WTC11 (cell line): ENCODE results near the gene ALDOA. TPM values are rescaled to one million over a fixed set of nuclear protein-coding genes. Genes with fewer than 3 reads are reported as not detected.
"Not testable (repeated sequence)": the region's sequence is repeated elsewhere in the genome, so short reads cannot be mapped to it uniquely, and the experiment has no call there.

Source experiments
- ATAC-seq: fragments of 200-7000 bp; cut with Tn5 transposase; 2 replicates; pipeline ENCODE4 v1.10.0; 2021; ENCODE audit warnings: mild to moderate bottlenecking, moderate library complexity
- CTCF ChIA-PET: fragments of 300-600 bp; sonication (Branson Sonifier 250); formaldehyde crosslinking; loops from one replicate; lab custom pipeline; 2021; ENCODE audit warnings: antibody characterized with exemption; lab: Charles Lee
- POLR2A ChIA-PET: fragments of 350-600 bp; sonication (Branson Sonifier 250); formaldehyde crosslinking; loops from one replicate; lab custom pipeline; 2021; ENCODE audit warnings: antibody characterized with exemption; lab: Charles Lee
- DNase-seq: peaks from one replicate; pipeline ENCODE4 v3.0.0; 2021; ENCODE audit warnings: low spot score
- H3K27ac Mint-ChIP-seq: 2 replicates; pipeline ENCODE4 v1.8.0; 2021; ENCODE audit warnings: mixed read lengths
- H3K27me3 Mint-ChIP-seq: 2 replicates; pipeline ENCODE4 v1.8.0; 2021; ENCODE audit warnings: low read depth, mild to moderate bottlenecking, moderate library complexity, mixed read lengths
- H3K36me3 Mint-ChIP-seq: 2 replicates; pipeline ENCODE4 v1.8.0; 2021; ENCODE audit warnings: mixed read lengths
- H3K4me1 Mint-ChIP-seq: 2 replicates; pipeline ENCODE4 v1.8.0; 2022; ENCODE audit warnings: mixed read lengths
- H3K4me3 Mint-ChIP-seq: 2 replicates; pipeline ENCODE4 v1.8.0; 2021; ENCODE audit warnings: mild to moderate bottlenecking, moderate library complexity, mixed read lengths
- H3K9me3 Mint-ChIP-seq: 2 replicates; pipeline ENCODE4 v1.8.0; 2021; ENCODE audit warnings: mixed read lengths
- ATF2 ChIP-seq: sonication (generic); formaldehyde crosslinking; IDR thresholded peaks from 2 replicates; pipeline ENCODE4 v1.8.1; 2022; ENCODE audit warnings: low read depth, missing genetic modification reagents, borderline replicate concordance
- ATF3 ChIP-seq: sonication (generic); formaldehyde crosslinking; conservative IDR thresholded peaks from 2 replicates; pipeline ENCODE4 v1.8.1; 2022; ENCODE audit warnings: mild to moderate bottlenecking, missing genetic modification reagents
- E2F5 ChIP-seq: sonication (generic); formaldehyde crosslinking; IDR thresholded peaks from 2 replicates; pipeline ENCODE4 v1.8.1; 2022; ENCODE audit warnings: mild to moderate bottlenecking, moderate library complexity, missing genetic modification reagents
- ELF4 ChIP-seq: sonication (generic); formaldehyde crosslinking; IDR thresholded peaks from 2 replicates; pipeline ENCODE4 v1.8.1; 2022; ENCODE audit warnings: low read depth, mild to moderate bottlenecking, moderate library complexity, missing genetic modification reagents
- ERG ChIP-seq: fragments of 250-450 bp; sonication (Bioruptor Pico); IDR thresholded peaks from 2 replicates; pipeline ENCODE4 v1.8.0; 2021; ENCODE audit warnings: mild to moderate bottlenecking
- GABPB1 ChIP-seq: sonication (generic); formaldehyde crosslinking; IDR thresholded peaks from 2 replicates; pipeline ENCODE4 v1.8.1; 2023; ENCODE audit warnings: mild to moderate bottlenecking, missing genetic modification reagents
- NR2C2 ChIP-seq: sonication (generic); formaldehyde crosslinking; IDR thresholded peaks from 2 replicates; pipeline ENCODE4 v1.8.0; 2022; ENCODE audit warnings: mild to moderate bottlenecking, missing genetic modification reagents
- PRRX2 ChIP-seq: fragments of 250-450 bp; sonication (Bioruptor Pico); IDR thresholded peaks from 2 replicates; pipeline ENCODE4 v1.8.0; 2021; ENCODE audit warnings: mild to moderate bottlenecking
- SP1 ChIP-seq: sonication (generic); formaldehyde crosslinking; conservative IDR thresholded peaks from 2 replicates; pipeline ENCODE4 v1.8.1; 2022; ENCODE audit warnings: missing genetic modification reagents
- STAT6 ChIP-seq: sonication (generic); formaldehyde crosslinking; conservative IDR thresholded peaks from 2 replicates; pipeline ENCODE4 v1.8.1; 2023; ENCODE audit warnings: mild to moderate bottlenecking, low read depth, missing genetic modification reagents, moderate library complexity
- ZNF263 ChIP-seq: sonication (generic); formaldehyde crosslinking; IDR thresholded peaks from 2 replicates; pipeline ENCODE4 v1.8.1; 2022; ENCODE audit warnings: low read depth, mild to moderate bottlenecking, moderate library complexity, missing genetic modification reagents
- ZNF416 ChIP-seq: fragments of 250-450 bp; sonication (Bioruptor Pico); IDR thresholded peaks from 2 replicates; pipeline ENCODE4 v1.9.0; 2021; ENCODE audit warnings: mild to moderate bottlenecking, inconsistent platforms
- ZNF671 ChIP-seq: fragments of 250-450 bp; sonication (Bioruptor Pico); IDR thresholded peaks from 2 replicates; pipeline ENCODE4 v1.8.0; 2021; ENCODE audit warnings: mild to moderate bottlenecking
- total RNA-seq: library from RNA; stranded (reverse); gene quantifications from 3 replicates; pipeline ENCODE4 v1.2.3, GENCODE V29; 2021

ALDOA gene
- total RNA-seq, 1 experiment from 2014 or later = 1,537 TPM

- Mint-ChIP-seq H3K27me3 (peaks cover 12% of the 10 kb centered on the region), H3K9me3 (peaks cover 4% of the 10 kb centered on the region; the same call in 1 of the 2 replicates), H3K36me3 (peaks cover 4% of the 10 kb centered on the region; the same call in 1 of the 2 replicates), H3K4me3 (no peak overlapping the region)
- CTCF ChIA-PET = interaction anchor here (4.3 kb wide), 1 partner anchor 15 kb away, joined by 13 read pairs; no protein-coding TSS in a partner anchor
- TF ChIP-seq GABPB1 (CRISPR knock-in tag) (0 out of 2 replicates have a peak, but pooled peaks have one; percentile 43), ZNF671 (CRISPR knock-in tag) (no peak)
- TF ChIP-seq, all 79 proteins: peak for 1
- Mint-ChIP-seq H3K27ac (peak overlapping the region; percentile 60; the same call in 1 of the 2 replicates), H3K4me1 (peaks cover 9% of the 10 kb centered on the region)
- POLR2A ChIA-PET = interaction anchor here (1.0 to 1.2 kb wide), 2 partner anchors 8 to 15 kb away, joined by 5 read pairs; no protein-coding TSS in a partner anchor
- DNase-seq = no peak
- no peak for ATAC-seq
These were observed 48.8 kb upstream of the ALDOA start for GRCh38 chr16:30016555-30017276.

GRCh38 chr16:30017277-30017656, 48.3 kb upstream of the ALDOA start:
- Mint-ChIP-seq H3K36me3 (peaks cover 4% of the 10 kb centered on the region; the same call in 1 of the 2 replicates), H3K27me3 (peaks cover 7% of the 10 kb centered on the region), H3K4me1 (peaks cover 4% of the 10 kb centered on the region), H3K9me3 (peaks cover 4% of the 10 kb centered on the region; the same call in 1 of the 2 replicates), H3K4me3 (no peak overlapping the region), H3K27ac (no peak overlapping the region)
- DNase-seq (no peak), ATAC-seq (no peak)
- ChIA-PET CTCF (interaction anchor here (1.2 to 4.3 kb wide), 2 partner anchors 11 to 15 kb away, joined by 3 to 13 read pairs; no protein-coding TSS in a partner anchor), POLR2A (interaction anchor here (1.0 to 1.2 kb wide), 2 partner anchors 9 to 15 kb away, joined by 5 read pairs; no protein-coding TSS in a partner anchor)
- TF ChIP-seq ELF4 (CRISPR knock-in tag) (no peak), ZNF263 (no peak)

GRCh38 chr16:30017937-30018336, 47.6 kb upstream of the ALDOA start:
- not testable (repeated sequence) for H3K4me3 Mint-ChIP-seq, H3K36me3 Mint-ChIP-seq, H3K27ac Mint-ChIP-seq, H3K9me3 Mint-ChIP-seq, H3K4me1 Mint-ChIP-seq, DNase-seq, ATAC-seq, H3K27me3 Mint-ChIP-seq
- POLR2A ChIA-PET = interaction anchor here (0.6 to 1.2 kb wide), 2 partner anchors 9 to 1063 kb away, joined by 3 to 5 read pairs; no protein-coding TSS in a partner anchor
- CTCF ChIA-PET = interaction anchor here (0.6 to 4.3 kb wide), 4 partner anchors 10 to 78 kb away, joined by 3 to 13 read pairs (median 3); partner anchors contain the start of gene YPEL3

GRCh38 chr16:30018731-30019158, 46.8 kb upstream of the ALDOA start:
- CTCF ChIA-PET = interaction anchor here (1.0 to 4.3 kb wide), 2 partner anchors 13 to 318 kb away, joined by 4 to 13 read pairs; no protein-coding TSS in a partner anchor
- POLR2A ChIA-PET = interaction anchor here (0.6 kb wide), 1 partner anchor 1063 kb away, joined by 3 read pairs; no protein-coding TSS in a partner anchor
- Mint-ChIP-seq H3K9me3 (peaks cover 4% of the 10 kb centered on the region; the same call in 1 of the 2 replicates), H3K36me3 (peaks cover 4% of the 10 kb centered on the region; the same call in 1 of the 2 replicates), H3K4me1 (peaks cover 3% of the 10 kb centered on the region; the same call in 1 of the 2 replicates), H3K27me3 (no peaks in the 10 kb centered on the region), H3K27ac (no peak overlapping the region), H3K4me3 (no peak overlapping the region)
- ATAC-seq = no peak
- no peak for TF ChIP-seq PRRX2 (CRISPR knock-in tag)
- no peak for TF ChIP-seq SP1 (CRISPR knock-in tag)
- no peak for TF ChIP-seq ATF3
- DNase-seq = no peak

GRCh38 chr16:30022887-30023286, 42.7 kb upstream of the ALDOA start, which contains the start of gene C16orf92:
TSS of gene C16orf92 (plus strand) at chr16:30023198. CDS start at chr16:30023341, 143 bp downstream.
- POLR2A ChIA-PET = no interaction called here
- H3K9me3 Mint-ChIP-seq = no peaks in the 10 kb centered on the region

GRCh38 chr16:30023586-30023985, 42.0 kb upstream of the ALDOA start:
- ATAC-seq (no peak), DNase-seq (no peak)
- Mint-ChIP-seq H3K27me3 (no peaks in the 10 kb centered on the region), H3K4me1 (peaks cover 12% of the 10 kb centered on the region), H3K9me3 (no peaks in the 10 kb centered on the region), H3K4me3 (no peak overlapping the region), H3K36me3 (no peaks in the 10 kb centered on the region), H3K27ac (no peak overlapping the region)
- ChIA-PET CTCF (interaction anchor here (1.2 to 2.3 kb wide), 3 partner anchors 8 to 175 kb away, joined by 6 to 17 read pairs (median 6); partner anchors contain the start of gene TLCD3B), POLR2A (interaction anchor here (0.6 kb wide), 1 partner anchor 8 kb away, joined by 3 read pairs; no protein-coding TSS in a partner anchor)
- TF ChIP-seq ATF2 (CRISPR knock-in tag) (no peak), ZNF416 (CRISPR knock-in tag) (no peak), ERG (CRISPR knock-in tag) (no peak), STAT6 (CRISPR knock-in tag) (no peak), E2F5 (CRISPR knock-in tag) (no peak)

More at GRCh38 chr16:30022887-30023286, 42.7 kb upstream of the ALDOA start, which contains the start of gene C16orf92:
- no peak within 1 kb of the TSS for H3K4me3 Mint-ChIP-seq
- DNase-seq (no peak), ATAC-seq (no peak)
- H3K4me1 Mint-ChIP-seq = peaks cover 9% of the 10 kb centered on the region
- no peaks in the 10 kb centered on the region for H3K36me3 Mint-ChIP-seq
- CTCF ChIA-PET = interaction anchor here (0.6 to 2.3 kb wide), 5 partner anchors 9 to 346 kb away, joined by 3 to 17 read pairs (median 6); partner anchors contain the start of gene TLCD3B
- TF ChIP-seq NR2C2 (CRISPR knock-in tag) = no peak
- H3K27me3 Mint-ChIP-seq = no peaks in the 10 kb centered on the region
- no peak within 1 kb of the TSS; the same call in 1 of the 2 replicates for H3K27ac Mint-ChIP-seq
